ENCODE results near the gene DDTL.
"Not testable (repeated sequence)": the region's sequence is repeated elsewhere in the genome, so short reads cannot be mapped to it uniquely, and the experiment has no call there.

GRCh38 chr22:23977304-23977703 lies 10.6 kb downstream of the DDTL start:
- TF ChIP-seq CTCF (IDR thresholded peaks at IDR 0.05; ENCODE audit: insufficient read depth, low read length, poor library complexity, severe bottlenecking); EZH2phosphoT487 (conservative IDR thresholded peaks at IDR 0.05; ENCODE audit: low read length): not testable (repeated sequence)

Data from SU-DHL-6 (cell line).